ENCODE results near the gene MVB12A. TPM values are rescaled to one million over a fixed set of nuclear protein-coding genes. Genes with fewer than 3 reads are reported as not detected.

Gene MVB12A
- total and polyA plus RNA-seq, 10 of the 15 experiments (the other 5 are each of a cell fraction or from before 2014, with no cell fraction given), result 1.2 to 47.6 (median 26.3) TPM

- H3K36me3 ChIP-seq (ENCODE audit: control insufficient read depth in 2 of 2, insufficient read depth in 2 of 2, low read length in 1 of 2), result no peaks in the 10 kb centered on the region; a peak in 1 of 4 replicates
- no TSS peak for BruUV-seq (replicated peaks)
- 19% methylated on average over 25 of the region's 25 CpGs for WGBS (ENCODE audit: insufficient coverage, insufficient replicate concordance, low lambda C conversion rate, missing lambda C conversion rate)
- DNase-seq (ENCODE audit: low read depth, low spot score) (no peak), FAIRE-seq (peak; percentile 52), ATAC-seq (peak; percentile 57)
- no peaks in the 10 kb centered on the region for H3K9me3 ChIP-seq (replicated peaks; ENCODE audit: control insufficient read depth, insufficient read depth, low read length)
- peak overlapping the region; percentile 62 for H3K9ac ChIP-seq (ENCODE audit: control insufficient read depth, insufficient read depth, low read length)
- POLR2A ChIA-PET, result interaction anchor here (1.1 to 4.3 kb wide), 2 partner anchors 14 to 91 kb away, joined by 3 to 46 read pairs; partner anchors contain the start of genes BST2 and PGLS
- RAD21 ChIA-PET (ENCODE audit: unreplicated experiment), result interaction anchor here (1.6 kb wide), 1 partner anchor 14 kb away, joined by 21 read pairs; the partner anchor contains the start of gene BST2
- in situ Hi-C loops (cut with MboI) (no loop called here), intact Hi-C loops (cut with micrococcal nuclease; ENCODE audit: unreplicated experiment) (no loop called here)
- H4K20me1 ChIP-seq (ENCODE audit: control insufficient read depth, insufficient read depth), result no peaks in the 10 kb centered on the region
- H3K27ac ChIP-seq (ENCODE audit: control insufficient read depth, insufficient read depth), result peak overlapping the region; percentile 37
- peak overlapping the region; percentile 71 for H3K4me2 ChIP-seq (ENCODE audit: control insufficient read depth, insufficient read depth)
- H2AFZ ChIP-seq (ENCODE audit: control insufficient read depth, low read depth, low read length), result peak overlapping the region; percentile 83
- peaks cover 3% of the 10 kb centered on the region; the same call in 1 of the 2 replicates for H3K4me1 ChIP-seq (ENCODE audit: control insufficient read depth, insufficient read depth, low read length)
- SMC1A ChIA-PET (ENCODE audit: uncharacterized antibody, unreplicated experiment), result interaction anchor here (3.7 kb wide), 1 partner anchor 14 kb away, joined by 26 read pairs; the partner anchor contains the start of gene BST2
- H3K79me2 ChIP-seq (ENCODE audit: control insufficient read depth, insufficient read depth, low read length), result peaks cover 2% of the 10 kb centered on the region; the same call in 1 of the 2 replicates
- H3K27me3 ChIP-seq (replicated peaks in 1 of 2; ENCODE audit: control insufficient read depth in 2 of 2, insufficient read depth in 2 of 2, low read length in 1 of 2), result no peaks in the 10 kb centered on the region
- CTCF ChIA-PET, result interaction anchor here (1.0 kb wide), 1 partner anchor 112 kb away, joined by 3 read pairs; no protein-coding TSS in a partner anchor
- peak overlapping the region; percentile 99 for H3K4me3 ChIP-seq
- TF ChIP-seq HCFC1 (IDR thresholded peaks at IDR 0.05; ENCODE audit: low read length) (no peak), MYB (IDR thresholded peaks at IDR 0.05; ENCODE audit: borderline replicate concordance, low read depth, low read length) (no peak), NFXL1 (IDR thresholded peaks at IDR 0.05; ENCODE audit: borderline replicate concordance) (peak; percentile 92; the same call in 1 of the 2 replicates), SIN3A (IDR thresholded peaks at IDR 0.05; ENCODE audit: low read depth, low read length) (no peak), NFYA (IDR thresholded peaks at IDR 0.05; ENCODE audit: borderline replicate concordance, low read depth, low read length) (no peak), EGR1 (IDR thresholded peaks at IDR 0.05; ENCODE audit: borderline replicate concordance in 1 of 2, low read depth in 2 of 2, low read length in 2 of 2) (peak in 1 of 2 experiments; percentile 26; a peak in 1 of 3 replicates), ZNF592 (IDR thresholded peaks at IDR 0.05) (no peak), MTA3 (IDR thresholded peaks at IDR 0.05; ENCODE audit: borderline replicate concordance, low read length) (no peak), E2F8 (IDR thresholded peaks at IDR 0.05; ENCODE audit: low read depth, partially characterized antibody) (no peak), SIX5 (IDR thresholded peaks at IDR 0.05; ENCODE audit: low read depth, low read length, severe bottlenecking) (no peak), ZBTB4 (CRISPR knock-in tag; IDR thresholded peaks at IDR 0.05) (no peak), JUND (IDR thresholded peaks at IDR 0.05; ENCODE audit: low read depth, low read length) (no peak), SMC3 (IDR thresholded peaks at IDR 0.05; ENCODE audit: borderline replicate concordance, low read length) (peak; percentile 6; the same call in 1 of the 2 replicates)
These were observed 653 bp downstream of the MVB12A start for GRCh38 chr19:17420475-17420924.
